Stomach smooth muscle (tissue), 2 donors: Measurements from ENCODE around the gene CFL2.
A peak's percentile ranks its signal among the peaks of the same experiment; 100 is the strongest.
"Not testable (repeated sequence)": the region's sequence is repeated elsewhere in the genome, so short reads cannot be mapped to it uniquely, and the experiment has no call there.

ENCODE experiments used
- H3K27ac ChIP-seq: one replicate; pipeline ENCODE4 v1.7.0; 2013; ENCODE audit warnings: mild to moderate bottlenecking, low read length, inconsistent platforms
- H3K27me3 ChIP-seq, 2 donors: one replicate each; pipeline ENCODE4 v1.7.0; 2013; ENCODE audit warnings: low read length in 2 of 2; ENCODE audit not compliant: insufficient read depth in 2 of 2, control insufficient read depth in 1 of 2
- H3K36me3 ChIP-seq, 2 donors: one replicate each; pipeline ENCODE4 v1.7.0; 2013; ENCODE audit warnings: low read length in 2 of 2; ENCODE audit not compliant: control insufficient read depth in 2 of 2, insufficient read depth in 2 of 2
- H3K4me1 ChIP-seq: one replicate; pipeline ENCODE4 v1.7.0; 2013; ENCODE audit warnings: low read length; ENCODE audit not compliant: control insufficient read depth, insufficient read depth
- H3K4me3 ChIP-seq, 2 donors: one replicate each; pipeline ENCODE4 v1.7.0; 2013; ENCODE audit warnings: low read length in 2 of 2
- H3K9ac ChIP-seq, 2 donors: one replicate each; pipeline ENCODE4 v1.7.0; 2013; ENCODE audit warnings: low read length in 2 of 2, mild to moderate bottlenecking in 1 of 2
- H3K9me3 ChIP-seq, 2 donors: one replicate each; pipeline ENCODE4 v1.7.0; 2013; ENCODE audit warnings: low read length in 2 of 2; ENCODE audit not compliant: control insufficient read depth in 2 of 2
- donor health status: healthy.
- donor health status: Pancreatic carcinoma.

CFL2 gene

GRCh38 chr14:34711169-34711568, 3.2 kb downstream of the CFL2 start:
- H3K4me3 ChIP-seq: peak overlapping the region; percentile 52 to 86
- H3K9me3 ChIP-seq: no peaks in the 10 kb centered on the region
- H3K9ac ChIP-seq: peak overlapping the region; percentile 63 to 80
- H3K27me3 ChIP-seq: no peaks in the 10 kb centered on the region
- peak overlapping the region; percentile 72 for H3K27ac ChIP-seq
- peaks cover 8 to 10% of the 10 kb centered on the region in 2 donors for H3K36me3 ChIP-seq
- H3K4me1 ChIP-seq: peaks cover 8% of the 10 kb centered on the region

GRCh38 chr14:34710744-34711143, 3.6 kb downstream of the CFL2 start:
- Histone ChIP-seq H3K36me3 (peaks cover 8 to 10% of the 10 kb centered on the region in 2 donors), H3K4me1 (peaks cover 8% of the 10 kb centered on the region), H3K27ac (peak overlapping the region; percentile 72), H3K27me3 (no peaks in the 10 kb centered on the region), H3K4me3 (peak overlapping the region; percentile 52 to 86), H3K9ac (peak overlapping the region; percentile 63 to 80), H3K9me3 (no peaks in the 10 kb centered on the region)

DNA sequence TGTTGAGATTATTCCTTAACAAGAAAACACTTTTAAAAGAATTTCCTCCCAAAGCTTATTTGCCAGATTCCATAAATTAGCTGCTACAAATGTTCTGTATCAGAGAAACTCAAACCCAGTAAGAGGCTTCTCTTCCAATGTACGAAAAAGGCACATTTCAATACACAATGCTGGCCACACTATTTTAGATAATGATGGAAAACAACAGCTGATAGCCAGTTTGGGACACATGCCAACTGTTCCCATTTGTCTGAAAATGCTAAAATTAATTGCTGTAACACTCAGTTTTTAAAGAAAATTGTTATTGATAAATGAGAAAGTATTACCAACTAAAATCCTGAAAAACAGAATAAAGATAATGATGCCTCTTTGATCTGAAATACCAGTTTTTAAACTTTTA, 4.4 kb downstream of the CFL2 start:
- Histone ChIP-seq H3K9ac (peak overlapping the region in 1 of 2 donors; percentile 80), H3K4me3 (peak overlapping the region in 1 of 2 donors; percentile 38), H3K4me1 (peaks cover 8% of the 10 kb centered on the region), H3K36me3 (peaks cover 8 to 10% of the 10 kb centered on the region in 2 donors), H3K27ac (peak overlapping the region; percentile 64), H3K9me3 (no peaks in the 10 kb centered on the region), H3K27me3 (no peaks in the 10 kb centered on the region)

DNA sequence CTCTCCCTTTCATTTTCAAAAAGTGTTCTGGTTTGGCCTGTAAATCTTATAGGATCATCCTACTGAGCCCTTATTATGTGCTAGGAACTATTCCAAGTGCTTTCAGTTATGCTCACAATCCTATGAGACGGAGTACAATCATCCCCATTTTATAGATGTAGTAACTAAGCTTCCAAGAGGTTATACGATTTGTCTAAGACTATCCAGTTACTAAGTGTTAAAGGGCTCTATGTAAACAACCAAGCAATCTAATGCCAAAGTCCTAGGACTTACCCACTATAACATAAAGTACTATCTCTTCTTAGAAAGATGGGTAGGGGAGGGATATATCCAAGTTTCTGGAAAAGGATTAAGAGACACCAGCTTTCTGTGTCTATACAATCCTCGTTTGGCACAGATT, 6.7 kb downstream of the CFL2 start:
- H3K9ac ChIP-seq: no peak overlapping the region
- no peak overlapping the region for H3K4me3 ChIP-seq
- H3K9me3 ChIP-seq: no peaks in the 10 kb centered on the region
- no peaks in the 10 kb centered on the region for H3K27me3 ChIP-seq
- no peak overlapping the region for H3K27ac ChIP-seq
- H3K4me1 ChIP-seq: peaks cover 8% of the 10 kb centered on the region
- peaks cover 8 to 10% of the 10 kb centered on the region in 2 donors for H3K36me3 ChIP-seq

DNA sequence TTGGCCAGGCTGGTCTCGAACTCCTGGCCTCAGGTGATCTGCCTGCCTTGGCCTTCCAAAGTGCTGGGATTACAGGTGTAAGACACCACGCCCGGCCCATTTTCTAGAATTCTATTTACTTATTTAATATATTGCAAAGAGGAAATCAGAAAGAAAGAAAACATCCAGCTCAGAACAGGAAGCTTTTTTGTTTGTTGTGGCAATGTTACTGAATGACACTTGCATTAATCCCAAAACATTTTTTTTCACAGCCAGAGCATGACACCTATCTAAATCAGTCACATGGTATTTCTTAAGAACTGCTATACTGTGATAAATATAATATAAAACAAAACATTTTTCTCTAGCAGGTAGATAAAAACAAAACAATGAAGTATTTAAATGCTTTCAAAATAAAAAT, 12.6 kb downstream of the CFL2 start:
- no peaks in the 10 kb centered on the region for H3K9me3 ChIP-seq
- no peak overlapping the region for H3K9ac ChIP-seq
- no peaks in the 10 kb centered on the region for H3K36me3 ChIP-seq
- H3K4me1 ChIP-seq: no peaks in the 10 kb centered on the region
- no peak overlapping the region for H3K4me3 ChIP-seq
- H3K27me3 ChIP-seq: no peaks in the 10 kb centered on the region
- H3K27ac ChIP-seq: no peak overlapping the region

- H3K4me1 ChIP-seq: no peaks in the 10 kb centered on the region
- no peaks in the 10 kb centered on the region for H3K27me3 ChIP-seq
- H3K4me3 ChIP-seq: no peak overlapping the region
- H3K27ac ChIP-seq: no peak overlapping the region
- no peak overlapping the region for H3K9ac ChIP-seq
- H3K36me3 ChIP-seq: no peaks in the 10 kb centered on the region
- no peaks in the 10 kb centered on the region for H3K9me3 ChIP-seq
Observed at GRCh38 chr14:34700622-34701130, 13.7 kb downstream of the CFL2 start.

GRCh38 chr14:34699873-34700621, 14.3 kb downstream of the CFL2 start:
- no peak overlapping the region for H3K9ac ChIP-seq
- H3K27ac ChIP-seq: no peak overlapping the region
- H3K4me1 ChIP-seq: no peaks in the 10 kb centered on the region

GRCh38 chr14:34694216-34694615, 20.2 kb downstream of the CFL2 start:
- not testable (repeated sequence) for H3K9ac ChIP-seq, H3K4me1 ChIP-seq, H3K4me3 ChIP-seq, H3K27ac ChIP-seq, H3K36me3 ChIP-seq, H3K27me3 ChIP-seq, H3K9me3 ChIP-seq

More at GRCh38 chr14:34699873-34700621, 14.3 kb downstream of the CFL2 start:
- Histone ChIP-seq H3K4me3 (no peak overlapping the region), H3K9me3 (no peaks in the 10 kb centered on the region), H3K27me3 (no peaks in the 10 kb centered on the region), H3K36me3 (no peaks in the 10 kb centered on the region)

DNA sequence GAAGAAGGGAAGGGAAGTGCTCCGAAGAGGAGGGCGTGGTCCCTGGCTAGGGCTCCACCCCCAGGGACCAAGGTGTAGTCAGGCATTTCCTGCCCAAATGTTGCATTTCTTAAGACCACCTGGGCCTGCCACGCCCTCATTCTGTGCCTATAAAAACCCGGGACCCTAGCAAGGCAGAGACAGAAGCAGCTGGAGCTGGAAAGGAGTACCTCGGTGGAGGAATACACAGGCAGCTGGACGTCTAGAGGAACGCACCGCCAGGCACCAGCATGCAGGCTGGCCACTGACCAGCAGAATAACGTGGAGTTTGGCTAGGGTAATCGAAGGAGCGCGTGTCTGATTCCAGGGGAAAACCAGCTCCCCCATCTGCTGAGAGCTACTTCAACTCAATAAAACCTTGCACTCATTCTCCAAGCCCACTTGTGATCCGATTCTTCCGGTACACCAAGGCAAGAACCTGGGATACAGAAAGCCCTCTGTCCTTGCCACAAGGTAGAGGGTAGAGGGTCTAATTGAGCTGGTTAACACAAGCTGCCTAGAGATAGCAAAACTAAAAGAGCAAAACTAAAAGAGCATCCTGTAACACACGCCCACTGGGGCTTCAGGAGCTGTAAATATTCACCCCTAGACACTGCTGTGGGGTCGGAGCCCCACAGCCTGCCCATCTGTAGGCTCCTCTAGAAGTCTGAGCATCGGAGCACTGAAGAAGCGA, 21.0 kb downstream of the CFL2 start:
- H3K4me3 ChIP-seq: peak overlapping the region; percentile 49 to 72
- no peaks in the 10 kb centered on the region for H3K9me3 ChIP-seq
- H3K4me1 ChIP-seq: no peaks in the 10 kb centered on the region
- no peak overlapping the region for H3K27ac ChIP-seq
- no peaks in the 10 kb centered on the region for H3K36me3 ChIP-seq
- H3K9ac ChIP-seq: no peak overlapping the region
- no peaks in the 10 kb centered on the region for H3K27me3 ChIP-seq

DNA sequence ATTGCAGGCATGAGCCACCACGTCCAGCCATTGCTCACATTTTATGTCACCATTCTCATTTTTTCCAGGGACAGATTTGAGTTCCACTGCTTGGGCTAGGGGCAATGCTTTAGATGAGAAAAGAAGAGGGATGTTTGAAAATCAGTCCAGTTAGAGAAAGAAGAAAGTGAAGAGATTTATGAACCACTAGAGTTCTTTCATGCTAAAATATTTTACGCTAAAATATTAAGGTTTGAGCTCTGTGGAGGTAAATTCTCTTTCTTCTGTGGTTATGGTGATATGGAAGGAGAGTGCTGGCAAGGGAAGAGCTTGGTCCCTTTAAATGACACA, 21.5 kb downstream of the CFL2 start:
- Histone ChIP-seq H3K4me1 (no peaks in the 10 kb centered on the region), H3K36me3 (no peaks in the 10 kb centered on the region), H3K27me3 (no peaks in the 10 kb centered on the region), H3K27ac (no peak overlapping the region), H3K9me3 (no peaks in the 10 kb centered on the region), H3K4me3 (peak overlapping the region; percentile 49 to 72), H3K9ac (no peak overlapping the region)

DNA sequence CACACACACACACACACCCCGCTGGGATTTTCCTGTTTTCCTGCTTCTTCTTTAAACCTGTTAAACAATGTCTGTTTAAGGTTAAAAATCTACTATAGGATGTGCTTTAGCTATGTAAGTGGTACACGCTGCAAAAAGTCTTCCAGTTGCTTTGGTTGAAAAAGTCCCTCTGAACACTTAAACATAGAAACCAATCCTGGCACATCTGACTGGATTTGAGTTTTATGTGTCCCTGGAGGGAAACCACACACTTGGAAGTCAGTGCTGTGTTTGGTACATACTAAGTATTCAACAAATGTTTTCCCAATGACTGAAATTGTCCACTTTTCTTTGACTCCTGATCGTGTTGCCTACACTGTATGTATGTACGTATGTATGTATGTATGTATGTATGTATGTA, 22.0 kb downstream of the CFL2 start:
- no peaks in the 10 kb centered on the region for H3K9me3 ChIP-seq
- no peak overlapping the region for H3K27ac ChIP-seq
- no peaks in the 10 kb centered on the region for H3K4me1 ChIP-seq
- no peak overlapping the region for H3K4me3 ChIP-seq
- H3K36me3 ChIP-seq: no peaks in the 10 kb centered on the region
- no peaks in the 10 kb centered on the region for H3K27me3 ChIP-seq
- no peak overlapping the region for H3K9ac ChIP-seq
